GM21825 (cell line): Measurements from ENCODE around the gene FOLR1.

ENCODE experiments used
- ATAC-seq: cut with Tn5 transposase; IDR thresholded peaks from one replicate; pipeline ENCODE4 v1.9.1; 2021; ENCODE audit warnings: mild to moderate bottlenecking, moderate library complexity; ENCODE audit not compliant: unreplicated experiment

The FOLR1 gene

GRCh38 chr11:72222907-72223614 lies 31.1 kb downstream of the FOLR1 start:
- peak; percentile 66 for ATAC-seq

- peak; percentile 41 for ATAC-seq
Measured at GRCh38 chr11:72223615-72224563, 31.9 kb downstream of the FOLR1 start.

- no peak for ATAC-seq
Measured at GRCh38 chr11:72224564-72225410, 32.8 kb downstream of the FOLR1 start, which contains the start of gene INPPL1. Gene INPPL1, plus strand, starts transcription at chr11:72224767. Its CDS starts 218 bp downstream, at chr11:72224985.

- no peak for ATAC-seq
Measured at GRCh38 chr11:72225411-72225951, 33.5 kb downstream of the FOLR1 start.

- no peak for ATAC-seq
Measured at GRCh38 chr11:72226701-72227100, 34.8 kb downstream of the FOLR1 start.

GRCh38 chr11:72227316-72228228 lies 35.6 kb downstream of the FOLR1 start:
- ATAC-seq: no peak

- ATAC-seq: no peak
Measured at GRCh38 chr11:72228229-72228843, 36.4 kb downstream of the FOLR1 start.

- ATAC-seq: no peak
Measured at GRCh38 chr11:72228844-72229231, 36.9 kb downstream of the FOLR1 start.

- no peak for ATAC-seq
Measured at GRCh38 chr11:72229336-72229924, 37.5 kb downstream of the FOLR1 start.

- no peak for ATAC-seq
Measured at GRCh38 chr11:72229925-72230763, 38.2 kb downstream of the FOLR1 start.

GRCh38 chr11:72230764-72231365 lies 38.9 kb downstream of the FOLR1 start:
- no peak for ATAC-seq

GRCh38 chr11:72231396-72232259 lies 39.7 kb downstream of the FOLR1 start:
- ATAC-seq: no peak

- no peak for ATAC-seq
Measured at GRCh38 chr11:72232260-72233055, 40.5 kb downstream of the FOLR1 start.

GRCh38 chr11:72233056-72233772 lies 41.3 kb downstream of the FOLR1 start:
- no peak for ATAC-seq
